HepG2 (cell line): ENCODE data around the gene EDAR. TPM values are rescaled to one million over a fixed set of nuclear protein-coding genes. Genes with fewer than 3 reads are reported as not detected.

Experiments used
- ATAC-seq: fragments of 200-7000 bp; cut with Tn5 transposase; 3 replicates; pipeline ENCODE4 v1.9.1; 2020; ENCODE audit warnings: mild to moderate bottlenecking, moderate library complexity
- BruUV-seq: library from RNA; stranded (reverse); fragments of 400-500 nt; replicated peaks from 2 replicates; lab custom pipeline; 2021; lab: Mats Ljungman, UMichigan
- CTCF ChIA-PET: fragments of 300-600 bp; formaldehyde crosslinking; extraction: SDS; loops from one replicate; lab custom pipeline; 2021; ENCODE audit warnings: low total read pairs, inconsistent platforms, low intra/inter-chr PET ratio; lab: Yijun Ruan, JAX
- POLR2A ChIA-PET: fragments of 350-600 bp; sonication (Branson Sonifier 250); formaldehyde crosslinking; loops from one replicate; lab custom pipeline; 2020; ENCODE audit warnings: antibody characterized with exemption, inconsistent platforms; lab: Yijun Ruan, JAX
- DNase-seq: peaks from one replicate; pipeline ENCODE4 v3.0.0-alpha.2; 2015; ENCODE audit warnings: low spot score
- FAIRE-seq: peaks from 3 replicates; lab custom pipeline; 2011; peaks lifted over from hg19 to GRCh38; lab: Jason Lieb, UNC
- H2AFZ ChIP-seq: one replicate; pipeline ENCODE4 v1.6.1; 2011; ENCODE audit warnings: low read length, inconsistent platforms
- H3K27ac ChIP-seq: fragments of 300-600 bp; 3 replicates; pipeline ENCODE4 v1.8.0; 2011; ENCODE audit warnings: mixed run types, mild to moderate bottlenecking, mixed read lengths, low read length, inconsistent platforms; ENCODE audit not compliant: insufficient read depth; ENCODE audit errors: extremely low read length
- H3K27me3 ChIP-seq, 2 experiments: fragments of 200-600 bp in 1 of 2; 2 replicates in 1 of 2; 3 replicates in 1 of 2; pipeline versions ENCODE4 v1.6.0 to v1.8.0; 2011; ENCODE audit warnings: low read length in 2 of 2, mild to moderate bottlenecking in 2 of 2, moderate library complexity in 2 of 2, inconsistent platforms in 1 of 2; ENCODE audit not compliant: insufficient read depth in 2 of 2, control insufficient read depth in 1 of 2
- H3K36me3 ChIP-seq, 2 experiments: fragments of 200-600 bp in 1 of 2; replicated peaks in 1 of 2; 2 replicates in 1 of 2; 3 replicates in 1 of 2; pipeline versions ENCODE4 v1.5.1 to v1.8.0; 2011; ENCODE audit warnings: low read length in 2 of 2, inconsistent platforms in 1 of 2; ENCODE audit not compliant: insufficient read depth in 2 of 2, control insufficient read depth in 1 of 2
- H3K4me1 ChIP-seq: 2 replicates; pipeline ENCODE4 v1.5.1; 2012; ENCODE audit warnings: low read length, inconsistent platforms; ENCODE audit not compliant: insufficient read depth
- H3K4me2 ChIP-seq: 2 replicates; pipeline ENCODE4 v1.6.0; 2011; ENCODE audit warnings: low read depth, low read length, inconsistent platforms
- H3K4me3 ChIP-seq, 3 experiments: fragments of 200-600 bp in 1 of 3; sonication (generic), shearing (Covaris generic) in 1 of 3; replicated peaks in 1 of 3; 2 replicates each; pipeline ENCODE4 v1.5.1; 2011 to 2016; ENCODE audit warnings: low read length in 3 of 3, inconsistent platforms in 2 of 3, low read depth in 2 of 3, mild to moderate bottlenecking in 2 of 3, control low read depth in 1 of 3, mixed read lengths in 1 of 3; ENCODE audit not compliant: insufficient read depth in 1 of 3
- H3K79me2 ChIP-seq: one replicate; pipeline ENCODE4 v1.6.1; 2011; ENCODE audit warnings: low read length, inconsistent platforms; ENCODE audit not compliant: insufficient read depth
- H3K9ac ChIP-seq: 2 replicates; pipeline ENCODE4 v1.6.0; 2011; ENCODE audit warnings: mild to moderate bottlenecking, low read depth, low read length, inconsistent platforms; ENCODE audit not compliant: insufficient read depth
- H3K9me3 ChIP-seq: 2 replicates; pipeline ENCODE4 v1.5.1; 2012; ENCODE audit warnings: mild to moderate bottlenecking, low read length
- H4K20me1 ChIP-seq: 2 replicates; pipeline ENCODE4 v1.6.0; 2011; ENCODE audit warnings: inconsistent platforms, mild to moderate bottlenecking, low read length, moderate library complexity; ENCODE audit not compliant: insufficient read depth
- AHDC1 ChIP-seq: sonication (generic); formaldehyde crosslinking; IDR thresholded peaks from 2 replicates; pipeline ENCODE4 v1.5.1; 2020; ENCODE audit warnings: mild to moderate bottlenecking, missing genetic modification reagents, borderline replicate concordance
- ARID2 ChIP-seq: sonication (generic); formaldehyde crosslinking; IDR thresholded peaks from 2 replicates; pipeline ENCODE4 v1.8.1; 2022; ENCODE audit warnings: mild to moderate bottlenecking, missing genetic modification reagents, borderline replicate concordance
- HMGXB3 ChIP-seq: sonication (generic); formaldehyde crosslinking; IDR thresholded peaks from 2 replicates; pipeline ENCODE4 v1.4.0; 2020; ENCODE audit warnings: missing genetic modification reagents, borderline replicate concordance
- MED8 ChIP-seq: sonication (generic); formaldehyde crosslinking; IDR thresholded peaks from 2 replicates; pipeline ENCODE4 v1.8.1; 2023; ENCODE audit warnings: mild to moderate bottlenecking, missing genetic modification reagents; ENCODE audit not compliant: insufficient replicate concordance
- NCOR1 ChIP-seq: fragments of 200-600 bp; sonication (generic); IDR thresholded peaks from 2 replicates; pipeline ENCODE4 v1.7.0; 2017; ENCODE audit warnings: antibody characterized with exemption, low read length, borderline replicate concordance
- PHF8 ChIP-seq: sonication (generic); formaldehyde crosslinking; IDR thresholded peaks from 2 replicates; pipeline ENCODE4 v1.5.0; 2020; ENCODE audit warnings: missing genetic modification reagents
- SMARCE1 ChIP-seq: fragments of 450-650 bp; IDR thresholded peaks from 2 replicates; pipeline ENCODE4 v1.6.1; 2017; ENCODE audit warnings: borderline replicate concordance
- SOX13 ChIP-seq, 3 experiments: fragments of 450-650 bp in 1 of 3; sonication (generic) in 1 of 3; formaldehyde crosslinking in 1 of 3; IDR thresholded peaks in 2 of 3; conservative IDR thresholded peaks in 1 of 3; 2 replicates each; pipeline versions ENCODE4 v1.5.0 to v1.6.1; 2016 to 2020; ENCODE audit warnings: antibody characterized with exemption in 1 of 3, mild to moderate bottlenecking in 1 of 3, missing compliant biosample characterization in 1 of 3, missing genetic modification reagents in 1 of 3, moderate library complexity in 1 of 3
- SRSF1 ChIP-seq: fragments of 200-400 bp; formaldehyde crosslinking; optimal IDR thresholded peaks from 2 replicates; pipeline ENCODE3; 2017; ENCODE audit warnings: mild to moderate bottlenecking, low read depth, low read length, moderate library complexity
- ZBTB8A ChIP-seq: sonication (generic); formaldehyde crosslinking; IDR thresholded peaks from 2 replicates; pipeline ENCODE4 v1.4.0; 2020; ENCODE audit warnings: mild to moderate bottlenecking, low read depth, missing genetic modification reagents, borderline replicate concordance
- ZNF3 ChIP-seq: IDR thresholded peaks from 2 replicates; pipeline ENCODE4 v1.7.0; 2017; ENCODE audit warnings: inconsistent platforms
- ZNF430 ChIP-seq: sonication (generic); formaldehyde crosslinking; IDR thresholded peaks from 2 replicates; pipeline ENCODE4 v1.9.0; 2021; ENCODE audit warnings: mild to moderate bottlenecking, missing genetic modification reagents
- WGBS: methylation state at CpG from one replicate; pipeline ENCODE4 v1.1.6; 2017; ENCODE audit warnings: low lambda C conversion rate; 5-methylcytosine and 5-hydroxymethylcytosine counted together
- in situ Hi-C: cut with HindIII; loops from 2 replicates; pipeline ENCODE4 v1.10.0; 2017; ENCODE audit warnings: low pct_unique_long_range_greater_than_20kb; ENCODE audit not compliant: extremely low pct_ligation_motif_present
- intact Hi-C: fragments of 100-400 bp; cut with micrococcal nuclease; formaldehyde crosslinking; loops from one replicate; pipeline ENCODE4 v1.10.0; 2022; ENCODE audit not compliant: unreplicated experiment
- polyA plus RNA-seq, 8 experiments: library from polyadenylated mRNA; depleted of rRNA in 3 of 8; stranded (reverse) in 7 of 8; unstranded in 1 of 8; fragments of >200 nt; fragmentation: Illumina TruSeq in 4 of 8; extraction: Trizol in 4 of 8; gene quantifications; 2 replicates each; pipeline versions ENCODE4 v1.2.1 to v1.2.3, GENCODE V29; 2011 to 2016; ENCODE audit warnings: low read depth in 4 of 8, missing spikeins in 1 of 8, mixed read lengths in 1 of 8; ENCODE audit not compliant: insufficient read depth in 1 of 8
- total RNA-seq, 5 experiments: library from RNA; depleted of rRNA; stranded (reverse); fragments of >200 nt; fragmentation: Illumina TruSeq; extraction: Trizol; gene quantifications; 2 replicates each; pipeline ENCODE4 v1.2.3, GENCODE V29; 2016; ENCODE audit warnings: low read depth in 1 of 5

Gene EDAR
- total and polyA plus RNA-seq, 2 of the 13 experiments (the other 11 are each of a cell fraction or from before 2014, with no cell fraction given), result not detected

- TF ChIP-seq AHDC1 (CRISPR knock-in tag), result 0 out of 2 replicates have a peak, but pooled peaks have one; percentile 24
Measured at GRCh38 chr2:108904680-108905079, 84.3 kb downstream of the EDAR start (continued).

- no peak overlapping the region for H3K4me3 ChIP-seq
- ATAC-seq, result no peak
- FAIRE-seq, result no peak
- ChIA-PET POLR2A (no interaction called here), CTCF (no interaction called here)
- no peaks in the 10 kb centered on the region for H3K4me1 ChIP-seq
- H3K36me3 ChIP-seq, result no peaks in the 10 kb centered on the region
- no peaks in the 10 kb centered on the region for H3K27me3 ChIP-seq
- in situ Hi-C loops (no loop called here), intact Hi-C loops (no loop called here)
- no peaks in the 10 kb centered on the region for H4K20me1 ChIP-seq
- DNase-seq, result no peak
- no peak overlapping the region for H3K9ac ChIP-seq
- H3K9me3 ChIP-seq, result no peaks in the 10 kb centered on the region
- no peak overlapping the region for H3K27ac ChIP-seq
- no peaks in the 10 kb centered on the region for H3K79me2 ChIP-seq
- no TSS peak for BruUV-seq
- no peak overlapping the region for H3K4me2 ChIP-seq
- H2AFZ ChIP-seq, result no peak overlapping the region
- 59% methylated on average over 1 of the region's 1 CpG for WGBS
- TF ChIP-seq ZBTB8A (CRISPR knock-in tag), result no peak
- no peak for TF ChIP-seq HMGXB3 (CRISPR knock-in tag)
- no peak for TF ChIP-seq SOX13 (IDR thresholded peaks at IDR 0.05)
- no peak for TF ChIP-seq SOX13 (CRISPR knock-in tag; conservative IDR thresholded peaks at IDR 0.05 in 1 of 2, IDR thresholded peaks at IDR 0.05 in 1 of 2)
- TF ChIP-seq NCOR1, result no peak
- TF ChIP-seq SMARCE1, result no peak
- no peak for TF ChIP-seq SRSF1
- TF ChIP-seq ZNF430, result no peak
- TF ChIP-seq ZNF3 (CRISPR knock-in tag), result no peak
- TF ChIP-seq MED8 (CRISPR knock-in tag), result no peak
- no peak for TF ChIP-seq PHF8 (CRISPR knock-in tag)
- no peak for TF ChIP-seq ARID2 (CRISPR knock-in tag)
Measured at GRCh38 chr2:108898315-108899082, 90.5 kb downstream of the EDAR start.
